ENCODE results near the gene ARL14.
A peak's percentile ranks its signal among the peaks of the same experiment; 100 is the strongest.

ARL14 gene

DNA sequence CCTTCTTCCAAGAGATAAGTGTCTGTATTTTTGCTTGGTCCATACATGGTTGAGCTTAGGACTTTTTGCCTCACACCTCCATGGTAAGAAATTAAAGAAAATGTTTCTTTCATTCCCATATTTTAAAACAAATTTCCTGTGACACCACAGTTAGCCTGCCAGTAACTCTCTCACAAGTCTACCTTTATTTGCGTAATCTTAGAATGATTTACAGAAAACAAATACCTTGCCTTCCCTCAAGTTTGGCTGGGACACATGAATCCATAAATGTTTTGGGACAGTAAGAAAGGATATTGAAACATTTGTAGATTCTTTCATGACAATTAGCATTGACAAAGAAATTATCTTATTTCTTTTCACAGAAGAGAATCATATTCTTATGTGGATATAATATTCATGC, 3.8 kb upstream of the ARL14 start:
- no peak overlapping the region for H3K4me3 ChIP-seq (replicated peaks in 1 of 2; ENCODE audit: low read depth in 2 of 2, low read length in 2 of 2)
- TF ChIP-seq, protein P1, sequence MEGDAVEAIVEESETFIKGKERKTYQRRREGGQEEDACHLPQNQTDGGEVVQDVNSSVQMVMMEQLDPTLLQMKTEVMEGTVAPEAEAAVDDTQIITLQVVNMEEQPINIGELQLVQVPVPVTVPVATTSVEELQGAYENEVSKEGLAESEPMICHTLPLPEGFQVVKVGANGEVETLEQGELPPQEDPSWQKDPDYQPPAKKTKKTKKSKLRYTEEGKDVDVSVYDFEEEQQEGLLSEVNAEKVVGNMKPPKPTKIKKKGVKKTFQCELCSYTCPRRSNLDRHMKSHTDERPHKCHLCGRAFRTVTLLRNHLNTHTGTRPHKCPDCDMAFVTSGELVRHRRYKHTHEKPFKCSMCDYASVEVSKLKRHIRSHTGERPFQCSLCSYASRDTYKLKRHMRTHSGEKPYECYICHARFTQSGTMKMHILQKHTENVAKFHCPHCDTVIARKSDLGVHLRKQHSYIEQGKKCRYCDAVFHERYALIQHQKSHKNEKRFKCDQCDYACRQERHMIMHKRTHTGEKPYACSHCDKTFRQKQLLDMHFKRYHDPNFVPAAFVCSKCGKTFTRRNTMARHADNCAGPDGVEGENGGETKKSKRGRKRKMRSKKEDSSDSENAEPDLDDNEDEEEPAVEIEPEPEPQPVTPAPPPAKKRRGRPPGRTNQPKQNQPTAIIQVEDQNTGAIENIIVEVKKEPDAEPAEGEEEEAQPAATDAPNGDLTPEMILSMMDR (IDR thresholded peaks at IDR 0.05; ENCODE audit: low read depth, low read length), result no peak
- DNase-seq (ENCODE audit: low read depth in 2 of 2), result no peak

DNA sequence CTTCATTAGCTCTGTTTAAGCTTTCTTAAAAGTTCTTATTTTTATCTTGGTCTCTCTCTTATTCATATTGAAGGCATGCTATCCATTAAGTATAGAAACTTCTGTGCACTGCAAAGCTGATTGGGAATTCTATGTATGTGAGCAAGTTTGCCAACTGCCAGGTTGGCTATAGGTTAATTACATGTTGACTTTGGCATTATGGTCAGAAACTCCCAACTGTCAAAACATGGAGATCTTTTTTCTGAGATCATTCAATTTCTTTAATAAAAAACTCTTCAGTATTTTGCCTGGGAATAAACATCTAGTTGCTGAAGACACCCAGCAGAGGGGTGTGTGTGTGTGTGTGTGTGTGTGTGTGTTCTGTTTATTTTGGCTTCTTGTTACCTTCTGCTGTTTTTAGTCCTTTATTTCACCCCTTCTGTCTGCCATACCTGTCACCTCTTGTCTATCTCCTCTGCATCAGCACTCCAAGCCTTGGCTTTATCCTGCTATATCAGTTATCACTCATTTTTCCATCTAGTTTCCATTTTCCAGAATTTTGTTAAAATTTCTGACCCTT, 1.3 kb upstream of the ARL14 start:
- TF ChIP-seq, protein P1 (IDR thresholded peaks at IDR 0.05; ENCODE audit: low read depth, low read length), result no peak
- DNase-seq (ENCODE audit: low read depth in 2 of 2), result no peak
- no peak overlapping the region for H3K4me3 ChIP-seq (replicated peaks in 1 of 2; ENCODE audit: low read depth in 2 of 2, low read length in 2 of 2)

DNA sequence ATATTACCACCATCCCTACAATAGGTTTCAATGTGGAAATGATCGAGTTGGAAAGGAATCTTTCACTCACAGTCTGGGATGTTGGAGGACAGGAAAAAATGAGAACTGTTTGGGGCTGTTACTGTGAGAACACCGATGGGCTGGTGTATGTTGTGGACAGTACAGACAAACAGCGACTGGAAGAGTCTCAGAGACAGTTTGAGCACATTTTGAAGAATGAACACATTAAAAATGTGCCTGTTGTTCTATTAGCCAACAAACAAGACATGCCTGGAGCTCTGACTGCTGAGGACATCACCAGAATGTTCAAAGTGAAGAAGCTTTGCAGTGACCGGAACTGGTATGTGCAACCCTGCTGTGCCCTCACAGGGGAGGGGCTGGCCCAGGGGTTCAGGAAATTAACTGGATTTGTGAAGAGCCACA, 510 bp downstream of the ARL14 start:
- H3K4me3 ChIP-seq (replicated peaks in 1 of 2; ENCODE audit: low read depth in 2 of 2, low read length in 2 of 2), result no peak overlapping the region
- TF ChIP-seq, protein P1 (IDR thresholded peaks at IDR 0.05; ENCODE audit: low read depth, low read length), result no peak
- no peak for DNase-seq (ENCODE audit: low read depth in 2 of 2)

DNA sequence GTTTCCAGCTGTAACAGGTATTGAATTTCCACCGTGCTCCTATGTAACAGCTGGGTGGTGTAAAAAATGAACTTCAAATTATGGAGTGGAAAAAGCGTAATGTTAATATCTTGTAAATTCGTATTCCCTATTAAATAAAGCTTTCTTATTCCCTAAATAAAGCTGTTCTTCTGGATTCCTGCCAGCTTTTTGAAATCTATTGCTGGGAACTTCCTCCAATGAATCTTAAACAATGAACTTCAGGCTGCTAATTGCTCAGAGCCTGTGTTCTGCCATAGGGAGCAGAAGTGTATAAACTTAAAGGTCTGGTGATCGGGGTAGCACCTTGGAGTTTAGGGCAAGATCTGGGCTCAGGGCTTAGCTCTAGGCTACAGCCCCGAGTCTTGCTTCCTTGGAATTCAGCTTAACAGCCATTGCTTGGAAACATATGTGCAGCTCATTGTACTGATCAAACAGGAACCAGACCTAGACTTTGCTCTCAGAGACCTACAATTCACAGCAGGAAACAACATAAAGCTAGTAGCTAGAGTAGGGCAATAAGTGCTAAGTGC, 1.4 kb downstream of the ARL14 start:
- H3K4me3 ChIP-seq (replicated peaks in 1 of 2; ENCODE audit: low read depth in 2 of 2, low read length in 2 of 2), result no peak overlapping the region
- DNase-seq (ENCODE audit: low read depth in 2 of 2), result peak in 1 of 2 donors; percentile 18
- TF ChIP-seq, protein P1 (IDR thresholded peaks at IDR 0.05; ENCODE audit: low read depth, low read length), result no peak

DNA sequence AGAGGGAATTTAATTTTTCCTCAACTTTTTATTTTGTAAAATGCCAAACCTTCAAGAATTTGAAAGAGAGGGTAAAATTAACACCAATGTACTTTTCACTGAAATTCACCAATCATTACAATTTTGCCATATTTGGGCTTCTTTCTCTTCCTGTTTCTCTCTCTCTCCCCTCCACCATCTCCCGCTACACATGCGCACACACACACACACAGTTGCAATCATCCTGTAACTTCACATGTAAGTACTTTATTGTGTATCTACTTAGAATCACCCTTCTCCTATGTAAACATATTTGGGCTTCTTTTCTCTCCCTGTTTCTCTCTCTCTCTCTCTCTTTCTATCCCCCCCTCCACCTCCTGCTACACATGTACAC, 7.4 kb downstream of the ARL14 start:
- no peak for DNase-seq (ENCODE audit: low read depth in 2 of 2)
- no peak overlapping the region for H3K4me3 ChIP-seq (replicated peaks in 1 of 2; ENCODE audit: low read depth in 2 of 2, low read length in 2 of 2)
- TF ChIP-seq, protein P1 (IDR thresholded peaks at IDR 0.05; ENCODE audit: low read depth, low read length), result no peak

DNA sequence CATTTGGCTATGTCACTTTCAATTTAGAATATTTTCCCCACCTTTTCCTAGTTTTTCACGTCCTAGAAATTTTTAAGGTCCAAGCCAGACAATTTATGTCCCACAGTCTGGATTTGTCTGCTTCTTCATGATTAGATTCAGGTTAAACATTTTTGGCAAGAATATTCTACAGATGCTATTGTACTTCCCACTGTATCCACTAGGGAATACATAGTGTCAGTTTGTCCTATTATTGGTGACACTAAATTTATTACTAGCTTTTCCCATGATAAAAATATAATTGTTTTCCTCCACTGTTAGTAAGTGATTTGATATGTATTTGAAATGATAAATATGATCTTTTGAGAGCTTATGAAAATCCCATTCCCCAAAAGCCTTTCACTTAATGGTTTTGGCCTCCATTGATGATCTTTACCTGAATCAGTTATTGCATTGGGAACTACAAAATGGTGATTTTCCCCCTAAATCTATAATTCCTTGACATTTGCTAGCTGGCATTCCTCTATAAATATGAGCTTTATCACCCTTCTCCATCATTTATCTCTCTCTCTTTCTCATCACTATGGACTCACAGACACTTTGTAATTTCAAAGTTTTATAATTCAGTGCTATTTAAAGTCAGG, 8.3 kb downstream of the ARL14 start:
- no peak overlapping the region for H3K4me3 ChIP-seq (replicated peaks in 1 of 2; ENCODE audit: low read depth in 2 of 2, low read length in 2 of 2)
- TF ChIP-seq, protein P1 (IDR thresholded peaks at IDR 0.05; ENCODE audit: low read depth, low read length), result peak; percentile 37
- DNase-seq (ENCODE audit: low read depth in 2 of 2), result no peak
